SKM-1 (cell line): ENCODE measurements around the gene SIPA1.
A peak's percentile ranks its signal among the peaks of the same experiment; 100 is the strongest.
"Not testable (repeated sequence)": the region's sequence is repeated elsewhere in the genome, so short reads cannot be mapped to it uniquely, and the experiment has no call there.

Source experiments
- DNase-seq: peaks from one replicate; lab custom pipeline; 2025; ENCODE audit not compliant: unreplicated experiment; lab: John Stamatoyannopoulos, UW

SIPA1 gene

GRCh38 chr11:65623852-65624616 lies 13.9 kb upstream of the SIPA1 start:
- no peak for DNase-seq

- DNase-seq: no peak
Measured at GRCh38 chr11:65624931-65625627, 12.8 kb upstream of the SIPA1 start.

GRCh38 chr11:65625628-65626342 lies 12.1 kb upstream of the SIPA1 start:
- DNase-seq: peak; percentile 7

GRCh38 chr11:65627202-65627601 lies 10.7 kb upstream of the SIPA1 start:
- DNase-seq: no peak

GRCh38 chr11:65629579-65629978 lies 8.3 kb upstream of the SIPA1 start:
- no peak for DNase-seq

GRCh38 chr11:65630215-65630614 lies 7.7 kb upstream of the SIPA1 start:
- no peak for DNase-seq

GRCh38 chr11:65633390-65634108 lies 4.4 kb upstream of the SIPA1 start:
- DNase-seq: no peak

GRCh38 chr11:65634109-65634436 lies 3.8 kb upstream of the SIPA1 start:
- DNase-seq: no peak

- DNase-seq: no peak
Measured at GRCh38 chr11:65634440-65634839, 3.5 kb upstream of the SIPA1 start.

GRCh38 chr11:65634905-65635731 lies 2.8 kb upstream of the SIPA1 start:
- DNase-seq: no peak

- no peak for DNase-seq
Measured at GRCh38 chr11:65636108-65637031, 1.5 kb upstream of the SIPA1 start.

- no peak for DNase-seq
Measured at GRCh38 chr11:65637032-65637557, 806 bp upstream of the SIPA1 start.

- DNase-seq: not testable (repeated sequence)
Measured at GRCh38 chr11:65639228-65639597, 1.3 kb downstream of the SIPA1 start.

GRCh38 chr11:65639623-65640482 lies 2.0 kb downstream of the SIPA1 start:
- DNase-seq: no peak

GRCh38 chr11:65640483-65641296 lies 2.8 kb downstream of the SIPA1 start:
- peak; percentile 63 for DNase-seq

- no peak for DNase-seq
Measured at GRCh38 chr11:65641297-65642013, 3.6 kb downstream of the SIPA1 start.
